ENCODE measurements around the gene KCND3.

GRCh38 chr1:111727056-111727455, 262.4 kb downstream of the KCND3 start:
- TF ChIP-seq TSHZ2 (CRISPR knock-in tag; IDR thresholded peaks at IDR 0.05) (no peak), PATZ1 (CRISPR knock-in tag; IDR thresholded peaks at IDR 0.05; ENCODE audit: borderline replicate concordance) (no peak), ZFP30 (CRISPR knock-in tag; IDR thresholded peaks at IDR 0.05) (no peak), ARNTL (CRISPR knock-in tag; IDR thresholded peaks at IDR 0.05; ENCODE audit: borderline replicate concordance, low read depth) (no peak)

All from SK-N-SH treated with all-trans-retinoic acid at 6 μM for 48 hours (cell line).